KOPT-K1 (cell line): Measurements from ENCODE around the gene SLA2.
"Not testable (repeated sequence)": the region's sequence is repeated elsewhere in the genome, so short reads cannot be mapped to it uniquely, and the experiment has no call there.

Experiments
- H3K27ac ChIP-seq: fragments of 200-600 bp; sonication (generic); 2 replicates; pipeline ENCODE4 v1.5.1; 2016; ENCODE audit warnings: antibody characterized with exemption, mild to moderate bottlenecking, low read depth, low read length; ENCODE audit not compliant: poor library complexity, severe bottlenecking
- H3K36me3 ChIP-seq: fragments of 200-600 bp; sonication (generic); 2 replicates; pipeline ENCODE4 v1.5.1; 2017; ENCODE audit warnings: antibody characterized with exemption, mild to moderate bottlenecking, low read length, moderate library complexity; ENCODE audit not compliant: insufficient read depth
- H3K9me3 ChIP-seq: fragments of 200-600 bp; sonication (generic); 2 replicates; pipeline ENCODE4 v1.5.1; 2017; ENCODE audit warnings: antibody characterized with exemption, low read length, mild to moderate bottlenecking; ENCODE audit not compliant: insufficient read depth, poor library complexity, severe bottlenecking

The SLA2 gene, protein sequence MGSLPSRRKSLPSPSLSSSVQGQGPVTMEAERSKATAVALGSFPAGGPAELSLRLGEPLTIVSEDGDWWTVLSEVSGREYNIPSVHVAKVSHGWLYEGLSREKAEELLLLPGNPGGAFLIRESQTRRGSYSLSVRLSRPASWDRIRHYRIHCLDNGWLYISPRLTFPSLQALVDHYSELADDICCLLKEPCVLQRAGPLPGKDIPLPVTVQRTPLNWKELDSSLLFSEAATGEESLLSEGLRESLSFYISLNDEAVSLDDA

DNA sequence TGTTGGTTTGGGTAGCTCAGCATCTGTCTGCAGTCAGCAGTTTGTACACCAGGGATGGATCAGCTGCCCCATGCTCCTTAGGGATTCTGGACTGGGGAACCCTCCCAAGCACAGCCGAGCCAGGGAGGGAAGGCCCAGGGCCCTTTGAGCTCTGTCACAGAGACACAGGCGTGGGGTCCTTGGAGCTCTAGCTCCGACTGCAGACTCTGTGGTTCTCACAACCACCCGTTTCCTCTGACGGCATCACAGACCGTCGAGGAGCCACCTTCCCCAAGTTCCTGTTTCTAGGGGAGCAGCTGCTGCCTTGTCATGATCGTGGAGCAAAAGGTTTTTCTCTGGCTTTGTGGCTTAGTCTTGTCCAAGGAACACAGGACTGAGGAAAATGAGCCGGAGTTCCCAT lies at the start of gene SLA2:
SLA2 (minus strand) TSS at position 199 of the 400 bp plus-strand sequence. CDS start 4,861 bp downstream, outside the sequence.
- Histone ChIP-seq H3K36me3 (peaks cover 24% of the 10 kb centered on the region), H3K27ac (peak within 1 kb of the TSS; percentile 92), H3K9me3 (no peaks in the 10 kb centered on the region)

DNA sequence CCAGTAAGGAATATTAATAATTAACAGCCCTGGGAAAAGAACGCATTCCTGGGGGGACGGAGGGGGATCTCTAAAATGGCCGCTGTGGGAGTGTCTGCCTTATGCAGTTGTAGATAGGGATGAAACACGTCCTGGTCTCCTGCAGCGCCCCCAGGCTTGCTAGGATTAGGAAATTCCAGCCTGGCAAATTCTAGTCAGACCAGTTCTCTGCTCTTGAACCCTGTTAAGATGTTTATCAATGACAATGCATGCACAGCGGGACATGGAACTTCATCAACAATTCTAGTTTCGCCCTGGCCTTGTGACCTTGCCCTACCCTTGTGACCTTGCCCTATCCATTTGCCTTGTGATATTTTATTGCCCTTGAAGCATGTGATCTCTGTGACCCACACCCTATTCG lies 49.5 kb upstream of the SLA2 start:
- not testable (repeated sequence) for H3K9me3 ChIP-seq, H3K27ac ChIP-seq, H3K36me3 ChIP-seq

DNA sequence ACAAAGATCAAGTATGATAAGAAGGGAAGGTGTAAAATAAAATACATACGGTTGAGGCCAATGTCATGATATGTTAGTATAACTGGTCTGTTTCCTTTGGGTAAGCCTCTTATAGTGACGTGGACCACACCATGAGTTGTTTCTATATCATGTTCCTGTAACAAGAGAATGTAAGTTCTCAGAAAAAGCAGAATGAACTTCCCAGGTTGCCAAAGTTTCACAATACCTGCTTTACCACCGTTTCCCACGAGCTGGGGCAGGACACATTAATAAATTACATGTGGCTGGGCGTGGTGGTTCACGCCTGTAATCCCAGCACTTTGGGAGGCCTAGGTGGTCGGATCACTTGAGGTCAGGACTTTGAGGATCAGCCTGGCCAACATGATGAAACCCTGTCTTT lies 42.6 kb upstream of the SLA2 start:
- peaks cover 11% of the 10 kb centered on the region; the same call in 1 of the 2 replicates for H3K36me3 ChIP-seq
- H3K9me3 ChIP-seq: no peaks in the 10 kb centered on the region
- no peak overlapping the region for H3K27ac ChIP-seq

DNA sequence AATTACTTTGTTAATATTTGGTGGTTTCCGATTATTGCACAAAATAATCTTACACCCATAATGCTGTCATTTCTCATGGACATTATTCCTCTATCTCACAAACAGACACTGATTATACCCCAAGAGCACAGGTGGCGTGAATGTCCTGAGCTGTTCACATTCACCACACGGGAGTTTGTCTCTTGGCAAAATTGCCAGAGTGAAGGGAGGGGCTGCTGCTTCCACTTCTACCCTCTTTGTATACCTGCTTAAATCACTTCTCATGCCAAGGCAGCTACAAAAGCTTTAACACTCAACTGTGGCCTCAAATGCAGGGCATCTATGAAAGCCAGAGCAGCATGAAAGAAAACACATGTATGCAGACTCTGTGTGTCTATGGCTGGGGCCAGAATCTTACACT lies 41.9 kb upstream of the SLA2 start:
- peaks cover 11% of the 10 kb centered on the region; the same call in 1 of the 2 replicates for H3K36me3 ChIP-seq
- H3K9me3 ChIP-seq: no peaks in the 10 kb centered on the region
- H3K27ac ChIP-seq: no peak overlapping the region

DNA sequence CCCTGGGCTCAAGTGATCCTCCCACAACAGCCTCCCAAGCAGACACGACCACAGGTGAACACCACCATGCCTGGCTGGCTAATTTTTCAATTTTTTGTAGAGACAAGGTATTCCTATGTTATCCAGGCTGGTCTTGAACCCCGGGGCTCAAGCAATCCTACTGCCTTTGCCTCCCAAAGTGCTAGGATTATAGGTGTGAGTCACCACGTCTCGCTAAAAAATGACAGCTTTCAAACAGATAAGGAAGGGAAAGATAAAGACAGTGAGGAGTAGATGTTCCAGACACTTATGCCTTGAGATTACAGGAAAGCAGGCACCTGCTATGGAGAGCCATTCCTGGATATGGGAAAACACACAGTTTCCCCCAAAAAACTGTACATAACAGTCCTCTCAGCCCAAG lies 40.9 kb upstream of the SLA2 start:
- no peaks in the 10 kb centered on the region for H3K9me3 ChIP-seq
- H3K27ac ChIP-seq: no peak overlapping the region
- peaks cover 19% of the 10 kb centered on the region; the same call in 1 of the 2 replicates for H3K36me3 ChIP-seq

DNA sequence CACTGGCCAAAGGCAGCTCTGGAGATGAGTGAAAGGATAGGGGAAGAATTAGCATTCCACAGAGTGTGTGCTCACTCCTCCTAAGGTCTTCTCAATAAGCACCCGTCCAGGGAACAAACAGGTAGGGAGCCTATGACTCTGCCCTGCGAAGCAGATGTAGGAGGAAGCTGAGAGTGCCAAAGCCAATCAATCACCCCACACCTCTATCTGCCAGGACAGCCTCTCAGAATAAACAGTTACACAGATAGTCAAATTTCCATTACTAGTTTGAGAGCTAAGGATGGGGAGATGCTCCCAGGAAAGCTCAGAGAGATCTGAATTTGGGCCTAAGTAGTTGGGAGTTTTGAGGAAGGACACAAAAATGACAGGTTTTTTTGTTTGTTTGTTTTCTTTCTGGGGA lies 40.5 kb upstream of the SLA2 start:
- Histone ChIP-seq H3K9me3 (no peaks in the 10 kb centered on the region), H3K27ac (no peak overlapping the region), H3K36me3 (peaks cover 22% of the 10 kb centered on the region; the same call in 1 of the 2 replicates)

DNA sequence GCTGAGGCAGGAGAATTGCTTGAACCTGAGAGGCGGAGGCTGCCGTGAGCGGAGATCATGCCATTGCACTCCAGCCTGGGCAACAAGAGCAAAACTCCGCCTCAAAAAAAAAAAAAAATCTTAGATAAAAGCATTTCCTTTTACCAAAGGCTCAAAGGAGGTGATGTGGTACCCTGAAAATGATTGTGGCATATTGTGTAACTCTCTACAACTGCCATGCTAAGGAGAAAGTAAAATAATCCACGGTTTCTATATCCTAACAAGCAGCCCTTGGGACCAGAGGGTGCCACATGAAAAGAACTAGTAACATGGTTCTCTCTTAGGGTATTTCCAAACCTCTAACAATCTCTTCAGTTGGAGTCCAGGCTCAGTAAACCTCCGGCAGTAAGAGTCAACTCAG lies 38.8 kb upstream of the SLA2 start:
- H3K9me3 ChIP-seq: no peaks in the 10 kb centered on the region
- H3K36me3 ChIP-seq: peaks cover 28% of the 10 kb centered on the region; the same call in 1 of the 2 replicates
- H3K27ac ChIP-seq: no peak overlapping the region

DNA sequence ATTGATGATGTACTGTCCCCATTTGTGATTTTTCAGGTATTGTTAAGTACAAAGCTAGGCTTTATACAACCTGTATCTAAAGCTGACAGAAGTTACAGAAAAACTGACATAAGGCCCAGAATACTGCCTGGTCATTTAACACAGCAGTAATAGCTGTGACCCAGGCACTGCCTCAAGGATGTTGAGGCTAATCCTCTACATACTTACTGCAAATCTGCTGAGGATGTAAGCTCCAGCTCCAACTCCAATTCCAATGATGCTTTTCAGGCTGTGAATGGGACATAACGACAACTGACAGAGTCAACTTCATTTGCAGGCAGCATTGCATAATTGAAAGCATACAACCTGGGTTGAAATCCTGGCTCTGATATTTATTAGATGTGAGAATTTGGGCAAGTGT lies 36.3 kb upstream of the SLA2 start:
- H3K36me3 ChIP-seq: peaks cover 32% of the 10 kb centered on the region; the same call in 1 of the 2 replicates

DNA sequence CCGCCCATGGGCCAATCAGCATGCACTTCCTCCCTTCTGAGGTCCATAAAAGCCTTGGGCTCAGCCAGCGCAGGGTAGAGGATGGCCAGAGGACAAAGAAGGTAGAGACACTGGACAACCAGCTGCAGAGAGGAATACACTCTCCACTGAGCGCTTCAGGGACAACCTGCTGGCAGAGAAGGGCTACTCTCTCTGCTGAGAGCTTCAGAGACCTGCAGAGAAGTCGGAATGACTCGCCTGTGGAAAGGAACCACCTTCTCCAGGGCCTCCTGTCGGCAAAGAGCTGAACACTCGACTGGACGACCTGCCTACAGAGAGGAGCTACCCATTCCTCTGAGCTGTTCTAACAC lies 31.4 kb upstream of the SLA2 start:
- Histone ChIP-seq H3K36me3 (peaks cover 26% of the 10 kb centered on the region; the same call in 1 of the 2 replicates), H3K9me3 (peaks cover 8% of the 10 kb centered on the region), H3K27ac (no peak overlapping the region)

More for the DNA sequence above, 36.3 kb upstream of the SLA2 start:
- Histone ChIP-seq H3K27ac (no peak overlapping the region), H3K9me3 (peaks cover 5% of the 10 kb centered on the region)

DNA sequence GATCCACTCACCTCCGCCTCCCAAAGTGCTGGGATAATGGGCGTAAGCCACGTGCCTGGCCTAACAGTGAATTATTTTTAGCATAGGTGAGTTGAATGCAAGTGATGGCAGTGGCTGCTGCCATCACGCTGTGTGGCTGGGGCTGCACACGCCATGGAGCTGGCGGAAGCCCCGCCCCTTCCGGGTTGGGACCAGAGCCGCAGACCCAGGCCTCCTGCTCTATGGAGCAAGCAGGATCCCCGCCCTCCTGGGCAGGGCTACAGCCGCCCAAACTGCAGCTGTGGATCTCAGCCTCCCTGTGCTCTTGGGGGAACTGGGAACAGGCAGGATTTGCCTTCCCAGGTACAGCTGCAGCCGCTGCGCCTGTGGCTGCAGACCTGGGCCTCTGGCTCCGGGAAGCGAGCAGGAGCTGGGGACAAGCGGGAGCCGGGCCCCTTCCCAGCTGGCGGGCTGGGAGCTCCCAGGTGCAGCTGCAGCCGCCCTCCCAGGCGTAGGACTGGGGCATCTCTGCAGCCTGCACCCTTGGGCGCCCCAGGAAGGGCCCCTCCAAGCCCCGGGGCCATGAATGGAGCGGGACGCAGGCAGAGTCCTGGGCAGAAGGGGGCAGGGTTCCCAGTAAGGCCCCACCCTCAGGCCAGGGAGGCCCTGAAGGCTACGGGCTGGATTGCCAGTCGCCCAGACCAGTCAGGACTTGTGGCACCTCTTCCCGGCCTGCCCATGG lies 30.9 kb upstream of the SLA2 start:
- Histone ChIP-seq H3K27ac (no peak overlapping the region), H3K36me3 (peaks cover 21% of the 10 kb centered on the region; the same call in 1 of the 2 replicates), H3K9me3 (peaks cover 8% of the 10 kb centered on the region)

DNA sequence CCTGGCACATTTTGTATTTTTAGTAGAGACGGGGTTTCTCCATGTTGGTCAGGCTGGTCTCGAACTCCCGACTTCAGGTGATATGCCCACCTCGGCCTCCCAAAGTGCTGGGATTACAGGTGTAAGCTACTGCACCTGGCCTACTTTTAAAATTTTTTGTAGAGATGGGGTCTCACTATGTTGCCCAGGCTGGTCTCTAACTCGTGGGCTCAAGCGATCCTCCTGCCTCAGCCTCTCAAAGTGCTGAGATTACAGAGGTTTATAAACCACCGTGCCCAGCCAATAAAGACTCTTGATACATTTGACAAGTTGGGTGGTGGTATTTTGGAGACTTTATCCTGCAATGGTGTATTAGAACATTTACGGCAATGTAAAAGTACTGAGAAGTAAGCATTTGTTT lies 29.5 kb upstream of the SLA2 start:
- not testable (repeated sequence) for H3K9me3 ChIP-seq, H3K27ac ChIP-seq
- peaks cover 15% of the 10 kb centered on the region; the same call in 1 of the 2 replicates for H3K36me3 ChIP-seq

DNA sequence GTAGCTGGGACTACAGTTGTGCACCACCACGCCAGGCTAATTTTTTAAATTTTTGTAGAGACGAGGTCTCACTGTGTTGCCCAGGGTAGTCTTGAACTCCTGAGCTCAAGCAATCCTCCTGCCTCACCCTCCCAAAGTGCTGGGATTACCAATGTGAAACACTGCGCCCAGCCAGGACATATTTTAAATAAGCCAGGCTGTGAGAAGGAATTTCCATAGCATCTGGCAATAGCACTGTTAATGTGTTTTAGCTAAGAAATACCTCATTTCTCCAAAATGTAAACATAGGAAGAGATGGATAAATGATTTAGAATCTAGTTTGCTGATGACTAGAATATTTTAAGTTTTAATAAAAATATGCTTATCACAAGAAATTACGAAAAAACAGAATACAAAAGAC lies 27.0 kb upstream of the SLA2 start:
- Histone ChIP-seq H3K9me3 (peaks cover 8% of the 10 kb centered on the region), H3K36me3 (peaks cover 12% of the 10 kb centered on the region; the same call in 1 of the 2 replicates), H3K27ac (no peak overlapping the region)

DNA sequence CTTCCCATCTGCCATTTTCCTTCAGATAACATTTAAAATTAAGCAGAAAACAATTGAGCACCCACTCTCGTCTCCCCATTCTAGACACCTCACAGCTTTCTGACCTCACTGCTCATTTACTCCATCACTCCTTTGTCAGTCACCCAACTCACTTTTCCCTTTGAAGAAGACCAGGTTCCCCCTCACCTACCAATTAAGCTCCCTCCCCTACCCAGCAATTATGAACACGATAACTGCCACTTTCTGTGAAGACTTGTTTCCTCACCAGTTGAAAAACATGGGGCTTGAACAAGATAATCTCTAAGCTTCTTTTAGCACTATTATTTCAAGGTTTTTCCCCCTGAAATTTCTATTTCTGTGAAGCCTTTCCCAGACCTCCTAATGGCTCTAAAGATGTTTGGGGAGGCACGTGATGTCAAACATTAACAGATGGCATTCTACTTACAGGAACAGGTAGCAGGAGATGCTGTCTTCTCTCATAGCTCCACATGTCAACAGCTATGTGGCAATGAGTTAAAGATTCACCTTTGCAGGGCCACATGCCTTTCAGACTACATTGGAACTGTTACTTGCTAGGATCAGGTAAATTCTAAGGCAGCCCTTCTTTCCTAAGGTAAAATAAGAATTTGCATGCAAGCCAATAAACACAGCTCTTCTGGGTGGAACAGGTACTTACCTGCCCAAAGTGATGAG lies 24.8 kb upstream of the SLA2 start:
- Histone ChIP-seq H3K36me3 (no peaks in the 10 kb centered on the region), H3K9me3 (no peaks in the 10 kb centered on the region), H3K27ac (no peak overlapping the region)

DNA sequence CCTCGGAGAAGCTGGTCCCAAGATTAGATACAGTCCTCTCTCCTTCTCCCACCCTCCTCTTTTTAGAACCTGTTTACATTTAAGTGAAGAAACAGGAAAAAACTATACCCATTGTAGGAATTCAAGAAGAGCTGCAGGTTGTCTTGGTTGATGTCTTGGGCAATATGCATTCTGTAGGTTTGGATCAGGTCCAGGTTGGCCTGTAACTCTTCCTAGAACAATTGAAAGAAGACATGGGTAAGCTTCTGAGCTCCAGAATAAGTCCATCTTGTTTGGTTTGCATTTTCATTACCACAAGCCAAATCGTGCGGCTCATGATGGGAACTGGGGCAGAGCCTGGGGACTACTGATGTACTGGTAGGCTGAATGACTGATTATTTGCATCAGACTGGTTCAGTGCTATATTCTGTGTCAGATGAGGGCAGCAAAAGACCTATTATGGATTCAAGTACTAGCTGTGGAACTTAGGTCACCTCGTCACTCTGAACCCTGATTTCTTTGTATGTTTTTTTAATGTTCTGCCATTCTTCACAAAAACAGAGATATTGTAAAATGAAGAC lies 20.3 kb upstream of the SLA2 start:
- Histone ChIP-seq H3K27ac (no peak overlapping the region), H3K9me3 (no peaks in the 10 kb centered on the region), H3K36me3 (peaks cover 14% of the 10 kb centered on the region)

DNA sequence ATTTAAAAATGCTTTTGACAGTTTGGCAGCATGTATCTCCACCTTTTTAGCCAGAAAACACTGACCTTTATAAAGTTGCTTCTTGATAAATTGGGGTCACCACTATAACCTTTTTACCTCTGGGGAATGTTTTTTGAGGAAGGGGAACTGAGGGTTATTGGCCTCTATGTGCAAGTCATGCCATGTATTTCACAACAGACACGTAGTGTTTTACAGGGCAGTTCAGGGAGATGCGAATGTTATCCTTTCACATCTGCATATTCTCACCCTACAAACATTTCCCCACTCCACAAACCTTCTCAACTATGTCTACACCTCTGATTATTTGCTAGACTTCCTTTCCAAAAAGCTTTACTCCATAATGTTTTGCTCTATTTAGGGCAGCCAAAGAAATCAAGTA lies 17.0 kb upstream of the SLA2 start:
- Histone ChIP-seq H3K36me3 (peaks cover 14% of the 10 kb centered on the region), H3K27ac (no peak overlapping the region), H3K9me3 (no peaks in the 10 kb centered on the region)
